Erythroblast (primary cell): Measurements from ENCODE around the gene CD302.
"Not testable (repeated sequence)": the region's sequence is repeated elsewhere in the genome, so short reads cannot be mapped to it uniquely, and the experiment has no call there.

Source experiments
- DNase-seq, 2 experiments: peaks; one replicate each; lab custom pipeline; 2025; lab: John Stamatoyannopoulos, UW
- GATA1 ChIP-seq: IDR thresholded peaks from 2 replicates; pipeline ENCODE4 v1.6.1; 2011; ENCODE audit warnings: low read depth, mild to moderate bottlenecking, control low read depth, low read length, moderate library complexity
- POLR2A ChIP-seq: IDR thresholded peaks from 2 replicates; pipeline ENCODE4 v1.6.1; 2011; ENCODE audit warnings: mild to moderate bottlenecking, low read length

The CD302 gene

GRCh38 chr2:159804941-159805340 is 6.9 kb upstream of the CD302 start:
- DNase-seq: no peak
- TF ChIP-seq POLR2A (no peak), GATA1 (no peak)

DNA sequence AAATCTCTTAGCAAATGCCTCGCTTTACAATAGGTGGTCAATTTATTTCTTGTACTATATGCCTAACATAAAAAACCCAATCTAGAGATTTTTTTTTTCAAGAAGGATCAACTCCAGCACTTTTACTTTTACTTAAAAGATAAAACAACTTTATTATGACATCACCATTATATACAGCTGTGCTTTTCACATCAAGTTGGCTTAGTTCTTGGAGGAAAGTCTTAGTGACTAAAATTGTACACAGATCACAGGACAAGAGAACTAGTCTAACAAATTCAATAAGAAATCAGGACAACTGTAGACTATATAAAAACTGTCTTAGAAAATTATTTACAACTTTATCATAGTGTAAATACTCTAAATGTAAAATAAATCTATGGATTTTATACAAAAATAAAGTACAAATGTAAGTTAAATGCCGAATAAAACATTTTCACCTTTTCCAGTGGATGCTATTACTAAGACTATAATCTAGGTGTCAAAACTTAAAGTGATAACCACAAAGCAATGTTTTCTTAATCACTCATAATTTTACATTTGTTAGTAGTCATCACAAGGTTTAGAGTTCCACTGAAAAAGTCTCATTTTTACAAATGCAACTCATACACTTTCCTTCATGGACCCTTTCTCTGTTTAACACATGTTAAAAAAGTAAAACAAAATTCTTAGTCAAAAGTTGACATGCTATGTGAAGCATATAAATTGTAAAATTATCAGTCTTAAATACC is 5.4 kb upstream of the CD302 start:
- no peak for DNase-seq
- TF ChIP-seq GATA1 (no peak), POLR2A (no peak)

DNA sequence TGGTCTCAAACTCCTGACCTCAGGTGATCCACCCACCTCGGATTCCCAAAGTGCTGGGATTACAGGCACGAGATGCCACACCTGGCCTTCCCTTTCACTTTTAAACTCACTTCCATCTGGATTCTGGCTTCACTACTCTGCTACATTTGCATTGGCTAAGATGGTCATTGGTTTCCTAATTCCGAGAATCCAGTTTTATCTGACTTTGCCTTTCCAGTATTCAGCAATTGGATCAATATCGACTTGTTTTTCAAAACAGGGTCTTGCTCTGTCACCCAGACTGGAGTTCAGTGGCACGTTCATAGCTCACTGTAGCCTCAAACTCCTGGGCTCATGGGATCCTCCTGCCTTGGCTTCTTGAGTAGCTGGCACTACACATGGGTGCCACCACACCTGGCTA is 4.7 kb upstream of the CD302 start:
- no peak for DNase-seq
- no peak for TF ChIP-seq POLR2A
- TF ChIP-seq GATA1: no peak

DNA sequence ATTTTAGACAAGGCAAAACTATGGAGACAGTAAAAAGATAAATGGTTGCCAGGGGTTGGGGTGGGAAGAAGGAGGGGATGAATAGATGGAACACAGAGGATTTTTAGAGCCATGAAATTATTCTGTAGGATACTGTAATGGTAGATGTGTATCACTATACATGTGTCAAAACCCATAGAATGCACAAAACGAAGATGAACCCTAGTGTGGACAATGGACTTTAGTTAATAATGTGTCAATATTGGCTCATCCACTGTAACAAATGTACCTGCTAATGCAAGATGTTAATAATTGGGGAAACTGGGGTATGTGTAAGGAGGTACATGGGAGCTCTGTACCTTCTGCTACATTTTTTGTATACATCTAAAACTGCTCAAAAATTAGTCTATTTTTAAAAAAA is 1.8 kb upstream of the CD302 start:
- no peak for DNase-seq
- TF ChIP-seq GATA1: no peak
- TF ChIP-seq POLR2A: no peak

- no peak for TF ChIP-seq POLR2A
- no peak for DNase-seq
These were observed 343 bp upstream of the CD302 start for GRCh38 chr2:159798376-159798725.

GRCh38 chr2:159797225-159797542 is 824 bp downstream of the CD302 start:
- TF ChIP-seq POLR2A (no peak), GATA1 (no peak)
- no peak for DNase-seq

GRCh38 chr2:159795841-159796690 is 1.9 kb downstream of the CD302 start:
- DNase-seq: peak in 1 of 2 experiments; percentile 16
- no peak for TF ChIP-seq POLR2A
- TF ChIP-seq GATA1: no peak

GRCh38 chr2:159793326-159793725 is 4.7 kb downstream of the CD302 start:
- no peak for DNase-seq
- TF ChIP-seq POLR2A (no peak), GATA1 (no peak)

DNA sequence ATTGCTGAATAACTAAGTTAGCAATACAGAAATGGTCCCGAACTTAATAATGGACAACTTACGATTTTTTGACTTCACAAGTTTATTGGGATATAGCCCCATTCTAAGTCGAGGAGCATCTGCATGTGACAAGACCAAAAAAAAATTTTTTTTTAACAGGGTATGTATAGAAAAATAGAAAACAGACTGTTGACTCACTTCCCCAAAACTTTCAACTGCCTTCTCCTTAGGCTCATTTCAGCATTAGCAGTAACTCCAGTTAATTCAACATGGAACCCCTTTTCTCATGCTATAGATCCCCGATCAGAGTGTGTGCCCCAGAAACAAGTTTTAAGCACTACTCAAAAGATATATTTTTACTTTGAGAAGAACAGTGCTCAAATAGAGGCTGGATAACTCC is 5.4 kb downstream of the CD302 start:
- TF ChIP-seq GATA1 (no peak), POLR2A (no peak)
- no peak for DNase-seq

- TF ChIP-seq GATA1 (no peak), POLR2A (no peak)
These were observed 6.0 kb downstream of the CD302 start for GRCh38 chr2:159792036-159792435.

GRCh38 chr2:159790323-159790722 is 7.7 kb downstream of the CD302 start:
- no peak for DNase-seq
- TF ChIP-seq POLR2A: no peak
- no peak for TF ChIP-seq GATA1

More at GRCh38 chr2:159792036-159792435, 6.0 kb downstream of the CD302 start:
- no peak for DNase-seq

DNA sequence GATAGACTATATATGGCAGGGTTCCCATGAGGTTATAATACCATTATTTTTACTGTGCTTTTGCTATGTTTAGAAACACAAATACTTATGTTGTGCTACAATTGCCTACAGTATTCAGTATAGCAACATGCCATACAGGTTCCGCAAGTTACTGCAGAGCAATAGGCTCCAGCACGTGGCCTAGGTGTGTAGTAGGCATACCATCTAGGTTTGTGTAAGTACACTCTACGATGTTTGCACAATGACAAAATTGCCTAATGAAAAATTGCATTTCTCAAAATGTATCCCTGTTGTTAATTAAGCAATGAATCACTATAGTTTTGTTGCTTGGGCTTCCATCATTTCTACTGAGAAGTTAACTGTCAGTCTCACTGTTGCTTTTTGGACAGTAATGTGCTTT is 9.8 kb downstream of the CD302 start:
- TF ChIP-seq GATA1: no peak
- TF ChIP-seq POLR2A: no peak
- no peak for DNase-seq

DNA sequence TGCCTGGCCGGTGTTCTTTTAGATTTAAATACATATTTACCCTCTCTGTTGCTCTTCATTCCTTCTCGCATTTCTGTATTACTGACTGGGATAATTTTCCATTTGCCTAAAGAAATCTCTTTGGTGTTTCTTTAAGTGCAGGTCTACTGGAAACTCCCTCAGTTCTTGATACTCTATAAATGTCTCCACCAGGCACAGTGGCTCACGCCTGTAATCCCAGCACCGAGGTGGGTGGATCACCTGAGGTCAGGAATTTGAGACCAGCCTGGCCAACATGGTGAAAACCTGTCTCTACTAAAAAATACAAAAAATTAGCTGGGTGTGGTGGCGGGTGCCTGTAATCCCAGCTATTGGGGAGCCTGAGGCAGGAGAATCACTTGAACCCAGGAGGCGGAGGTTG is 10.4 kb downstream of the CD302 start:
- not testable (repeated sequence) for DNase-seq

- TF ChIP-seq POLR2A (no peak), GATA1 (no peak)
- no peak for DNase-seq
These were observed 11.1 kb downstream of the CD302 start for GRCh38 chr2:159786938-159787337.

DNA sequence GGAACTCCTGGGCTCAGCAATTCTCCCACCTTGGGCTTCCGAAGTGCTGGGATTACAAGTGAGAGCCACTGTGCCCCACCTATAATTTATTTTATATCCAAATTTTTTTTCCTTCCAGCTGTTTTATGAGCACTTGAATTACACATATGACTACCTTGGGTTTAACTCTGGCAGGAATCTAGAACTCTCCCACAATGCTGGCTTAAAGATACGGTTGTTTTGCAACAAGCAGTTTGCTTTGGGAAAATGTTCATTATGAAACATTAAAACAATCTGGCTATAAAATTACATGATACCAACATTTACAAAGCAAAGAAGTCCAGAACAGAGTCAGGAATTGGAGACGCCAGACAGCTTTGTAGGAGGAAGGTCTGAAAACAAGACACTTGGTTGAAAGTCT is 12.8 kb downstream of the CD302 start:
- DNase-seq: no peak
- no peak for TF ChIP-seq POLR2A
- TF ChIP-seq GATA1: no peak

DNA sequence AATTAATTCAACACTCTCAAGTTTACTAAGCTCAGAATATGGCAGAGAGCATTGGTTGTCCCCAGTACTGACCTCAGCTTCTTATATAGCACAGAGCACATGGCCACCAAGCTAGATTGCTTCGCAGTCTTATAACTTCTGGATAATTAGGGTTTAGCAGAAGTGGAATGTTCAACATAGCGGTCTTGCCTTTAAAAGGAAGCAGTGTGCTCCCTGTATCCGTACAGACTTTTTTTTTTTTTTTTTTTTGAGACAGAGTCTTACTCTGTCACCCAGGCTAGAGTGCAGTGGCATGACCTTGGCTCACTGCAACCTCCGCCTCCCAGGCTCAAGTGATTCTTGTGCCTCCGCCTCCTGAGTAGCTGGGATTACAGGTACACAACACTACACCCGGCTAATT is 13.3 kb downstream of the CD302 start:
- DNase-seq: not testable (repeated sequence)
